ENCODE results near the gene IKBKE. TPM values are rescaled to one million over a fixed set of nuclear protein-coding genes. Genes with fewer than 3 reads are reported as not detected.

IKBKE gene
- total RNA-seq, 1 experiment from 2014 or later: 6.6 TPM

DNA sequence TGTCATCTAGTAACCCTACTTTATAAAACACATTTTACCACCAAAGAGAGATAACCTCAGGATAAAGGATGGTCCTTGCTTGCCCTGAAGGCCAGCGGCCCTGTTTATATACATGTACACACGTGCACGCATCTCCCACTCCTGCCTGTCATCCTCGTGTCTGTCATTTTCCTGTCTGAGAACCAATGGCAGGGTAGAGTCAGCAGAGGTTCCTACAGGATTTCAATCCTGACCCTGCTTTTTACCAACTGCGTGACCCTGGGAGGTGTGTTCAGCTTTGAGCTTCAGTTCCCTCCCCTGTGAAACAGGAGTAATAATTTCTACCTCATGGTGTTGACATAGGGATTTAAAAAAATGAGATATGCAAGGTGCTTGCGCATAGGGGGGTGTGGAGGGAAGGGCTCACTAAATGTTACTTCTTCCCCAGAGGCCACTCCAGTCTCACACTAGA lies 24.8 kb downstream of the IKBKE start:
- Histone ChIP-seq H2BK20ac (ENCODE audit: low read depth, low read length, poor library complexity, severe bottlenecking) (no peak overlapping the region), H2AFZ (ENCODE audit: low read length) (no peak overlapping the region), H3K27ac (ENCODE audit: insufficient read length, low read depth, low read length) (no peak overlapping the region), H3K23ac (ENCODE audit: insufficient read length, low read depth, low read length) (no peak overlapping the region), H4K20me1 (ENCODE audit: control insufficient read depth, insufficient read depth, insufficient read length) (no peaks in the 10 kb centered on the region), H4K5ac (ENCODE audit: insufficient read length, low read depth, low read length) (no peak overlapping the region), H3K4ac (ENCODE audit: low read depth, low read length) (no peak overlapping the region), H3K14ac (ENCODE audit: insufficient read depth, low read length) (no peak overlapping the region), H3K9me3 (ENCODE audit: control insufficient read depth, low read depth, low read length) (no peaks in the 10 kb centered on the region), H3K4me1 (ENCODE audit: insufficient read depth, low read length) (0 out of 2 replicates have a peak, but pooled peaks cover 3% of the 10 kb centered on the region), H3K79me2 (ENCODE audit: insufficient read depth, low read length) (no peaks in the 10 kb centered on the region), H2BK5ac (ENCODE audit: insufficient read length, low read length) (no peak overlapping the region), H3K18ac (ENCODE audit: insufficient read length, low read depth, low read length) (no peak overlapping the region), H3K9ac (ENCODE audit: extremely low read depth, insufficient read length, low read length) (no peak overlapping the region), H4K91ac (ENCODE audit: insufficient read length, low read depth, low read length) (no peak overlapping the region), H3K23me2 (ENCODE audit: insufficient read length, low read depth, low read length, poor library complexity, severe bottlenecking) (no peaks in the 10 kb centered on the region), H3K79me1 (ENCODE audit: insufficient read depth, low read depth, low read length, poor library complexity, severe bottlenecking) (no peaks in the 10 kb centered on the region), H2BK15ac (ENCODE audit: low read depth, low read length) (no peak overlapping the region), H2BK120ac (ENCODE audit: low read depth, low read length, poor library complexity, severe bottlenecking) (no peak overlapping the region), H3T11ph (ENCODE audit: low read length) (no peak overlapping the region), H3K4me2 (ENCODE audit: insufficient read depth, insufficient read length, low read length) (no peak overlapping the region), H3K56ac (ENCODE audit: insufficient read length, low read depth, low read length) (no peak overlapping the region), H2AK5ac (ENCODE audit: insufficient read length, low read length) (no peak overlapping the region), H2BK12ac (ENCODE audit: insufficient read length, low read depth, low read length) (no peak overlapping the region), H3K27me3 (ENCODE audit: insufficient read depth, low read length) (no peaks in the 10 kb centered on the region), H4K8ac (replicated peaks; ENCODE audit: insufficient read length, low read depth, low read length) (no peak overlapping the region)
- WGBS (ENCODE audit: extremely low coverage, insufficient read length, low lambda C conversion rate): no CpG with 5 or more reads among the region's 6 CpGs
- DNase-seq: no peak
- no peaks in the 10 kb centered on the region for H3K27me3 Mint-ChIP-seq (ENCODE audit: low read depth)
- H3K4me1 Mint-ChIP-seq: peaks cover 6 to 11% of the 10 kb centered on the region in 2 experiments
- H3K9me3 Mint-ChIP-seq: no peaks in the 10 kb centered on the region
- H3K4me3 Mint-ChIP-seq: no peak overlapping the region
- peaks cover 0 to 2% (median 0%) of the 10 kb centered on the region in 3 experiments; a peak in 2 of 7 replicates for H3K36me3 Mint-ChIP-seq (ENCODE audit: insufficient read depth in 1 of 3, low read depth in 3 of 3)
- no peak overlapping the region for H3K27ac Mint-ChIP-seq
- TF ChIP-seq, protein P1, sequence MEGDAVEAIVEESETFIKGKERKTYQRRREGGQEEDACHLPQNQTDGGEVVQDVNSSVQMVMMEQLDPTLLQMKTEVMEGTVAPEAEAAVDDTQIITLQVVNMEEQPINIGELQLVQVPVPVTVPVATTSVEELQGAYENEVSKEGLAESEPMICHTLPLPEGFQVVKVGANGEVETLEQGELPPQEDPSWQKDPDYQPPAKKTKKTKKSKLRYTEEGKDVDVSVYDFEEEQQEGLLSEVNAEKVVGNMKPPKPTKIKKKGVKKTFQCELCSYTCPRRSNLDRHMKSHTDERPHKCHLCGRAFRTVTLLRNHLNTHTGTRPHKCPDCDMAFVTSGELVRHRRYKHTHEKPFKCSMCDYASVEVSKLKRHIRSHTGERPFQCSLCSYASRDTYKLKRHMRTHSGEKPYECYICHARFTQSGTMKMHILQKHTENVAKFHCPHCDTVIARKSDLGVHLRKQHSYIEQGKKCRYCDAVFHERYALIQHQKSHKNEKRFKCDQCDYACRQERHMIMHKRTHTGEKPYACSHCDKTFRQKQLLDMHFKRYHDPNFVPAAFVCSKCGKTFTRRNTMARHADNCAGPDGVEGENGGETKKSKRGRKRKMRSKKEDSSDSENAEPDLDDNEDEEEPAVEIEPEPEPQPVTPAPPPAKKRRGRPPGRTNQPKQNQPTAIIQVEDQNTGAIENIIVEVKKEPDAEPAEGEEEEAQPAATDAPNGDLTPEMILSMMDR (conservative IDR thresholded peaks at IDR 0.05): no peak

All from H9 (cell line).